ENCODE measurements around the gene ACSM3. TPM values are rescaled to one million over a fixed set of nuclear protein-coding genes. Genes with fewer than 3 reads are reported as not detected.

The ACSM3 gene
- total and polyA plus RNA-seq, 9 of the 15 experiments (the other 6 are each of a cell fraction or from before 2014, with no cell fraction given) = 112 to 420 (median 182) TPM

DNA sequence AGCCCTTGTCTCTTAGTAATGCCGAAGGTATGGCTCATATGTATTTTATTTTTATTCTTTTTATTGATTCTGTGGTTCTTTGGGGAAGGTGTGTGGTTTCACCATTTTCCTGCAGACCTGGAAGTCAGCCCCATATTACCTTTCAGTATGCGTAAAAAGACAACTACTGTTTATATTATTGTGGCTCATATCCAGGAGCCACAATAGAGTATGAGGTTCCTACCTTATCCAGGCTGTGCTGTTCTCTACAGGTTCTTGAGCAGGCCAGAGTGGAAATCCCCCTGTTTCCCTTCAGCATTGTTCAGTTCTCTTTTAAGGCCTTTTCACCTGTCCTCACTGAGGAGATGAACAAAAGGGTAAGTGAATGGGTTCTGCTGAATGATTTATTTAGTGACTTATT, 75.7 kb downstream of the ACSM3 start:
- no peaks in the 10 kb centered on the region for H3K79me2 ChIP-seq (ENCODE audit: control insufficient read depth, insufficient read depth, low read length)
- POLR2A ChIA-PET = no interaction called here
- FAIRE-seq = no peak
- no peaks in the 10 kb centered on the region for H4K20me1 ChIP-seq (replicated peaks; ENCODE audit: control insufficient read depth, insufficient read depth, low read length)
- H3K4me2 ChIP-seq (ENCODE audit: insufficient read depth, low read length) = no peak overlapping the region
- no peaks in the 10 kb centered on the region for H3K9me1 ChIP-seq (ENCODE audit: control insufficient read depth, insufficient read depth, low read length)
- TF ChIP-seq GABPA (tag; conservative IDR thresholded peaks at IDR 0.05; ENCODE audit: low read depth) (no peak), HNRNPL (IDR thresholded peaks at IDR 0.05; ENCODE audit: low read depth, low read length) (no peak), SMARCE1 (IDR thresholded peaks at IDR 0.05) (no peak), ZNF408 (CRISPR knock-in tag; IDR thresholded peaks at IDR 0.05; ENCODE audit: low read depth) (no peak), TEAD2 (tag; IDR thresholded peaks at IDR 0.05) (no peak), RBFOX2 (IDR thresholded peaks at IDR 0.05; ENCODE audit: low read depth, low read length) (no peak), CHCHD3 (CRISPR knock-in tag; IDR thresholded peaks at IDR 0.05) (no peak)
- TF ChIP-seq, protein P1, sequence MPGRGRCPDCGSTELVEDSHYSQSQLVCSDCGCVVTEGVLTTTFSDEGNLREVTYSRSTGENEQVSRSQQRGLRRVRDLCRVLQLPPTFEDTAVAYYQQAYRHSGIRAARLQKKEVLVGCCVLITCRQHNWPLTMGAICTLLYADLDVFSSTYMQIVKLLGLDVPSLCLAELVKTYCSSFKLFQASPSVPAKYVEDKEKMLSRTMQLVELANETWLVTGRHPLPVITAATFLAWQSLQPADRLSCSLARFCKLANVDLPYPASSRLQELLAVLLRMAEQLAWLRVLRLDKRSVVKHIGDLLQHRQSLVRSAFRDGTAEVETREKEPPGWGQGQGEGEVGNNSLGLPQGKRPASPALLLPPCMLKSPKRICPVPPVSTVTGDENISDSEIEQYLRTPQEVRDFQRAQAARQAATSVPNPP (IDR thresholded peaks at IDR 0.05; ENCODE audit: borderline replicate concordance, insufficient read depth, insufficient read length) = no peak
- TF ChIP-seq, protein P2, sequence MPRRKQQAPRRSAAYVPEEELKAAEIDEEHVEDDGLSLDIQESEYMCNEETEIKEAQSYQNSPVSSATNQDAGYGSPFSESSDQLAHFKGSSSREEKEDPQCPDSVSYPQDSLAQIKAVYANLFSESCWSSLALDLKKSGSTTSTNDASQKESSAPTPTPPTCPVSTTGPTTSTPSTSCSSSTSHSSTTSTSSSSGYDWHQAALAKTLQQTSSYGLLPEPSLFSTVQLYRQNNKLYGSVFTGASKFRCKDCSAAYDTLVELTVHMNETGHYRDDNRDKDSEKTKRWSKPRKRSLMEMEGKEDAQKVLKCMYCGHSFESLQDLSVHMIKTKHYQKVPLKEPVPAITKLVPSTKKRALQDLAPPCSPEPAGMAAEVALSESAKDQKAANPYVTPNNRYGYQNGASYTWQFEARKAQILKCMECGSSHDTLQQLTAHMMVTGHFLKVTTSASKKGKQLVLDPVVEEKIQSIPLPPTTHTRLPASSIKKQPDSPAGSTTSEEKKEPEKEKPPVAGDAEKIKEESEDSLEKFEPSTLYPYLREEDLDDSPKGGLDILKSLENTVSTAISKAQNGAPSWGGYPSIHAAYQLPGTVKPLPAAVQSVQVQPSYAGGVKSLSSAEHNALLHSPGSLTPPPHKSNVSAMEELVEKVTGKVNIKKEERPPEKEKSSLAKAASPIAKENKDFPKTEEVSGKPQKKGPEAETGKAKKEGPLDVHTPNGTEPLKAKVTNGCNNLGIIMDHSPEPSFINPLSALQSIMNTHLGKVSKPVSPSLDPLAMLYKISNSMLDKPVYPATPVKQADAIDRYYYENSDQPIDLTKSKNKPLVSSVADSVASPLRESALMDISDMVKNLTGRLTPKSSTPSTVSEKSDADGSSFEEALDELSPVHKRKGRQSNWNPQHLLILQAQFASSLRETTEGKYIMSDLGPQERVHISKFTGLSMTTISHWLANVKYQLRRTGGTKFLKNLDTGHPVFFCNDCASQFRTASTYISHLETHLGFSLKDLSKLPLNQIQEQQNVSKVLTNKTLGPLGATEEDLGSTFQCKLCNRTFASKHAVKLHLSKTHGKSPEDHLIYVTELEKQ (CRISPR knock-in tag; IDR thresholded peaks at IDR 0.05) = no peak
- TF ChIP-seq, protein P3, sequence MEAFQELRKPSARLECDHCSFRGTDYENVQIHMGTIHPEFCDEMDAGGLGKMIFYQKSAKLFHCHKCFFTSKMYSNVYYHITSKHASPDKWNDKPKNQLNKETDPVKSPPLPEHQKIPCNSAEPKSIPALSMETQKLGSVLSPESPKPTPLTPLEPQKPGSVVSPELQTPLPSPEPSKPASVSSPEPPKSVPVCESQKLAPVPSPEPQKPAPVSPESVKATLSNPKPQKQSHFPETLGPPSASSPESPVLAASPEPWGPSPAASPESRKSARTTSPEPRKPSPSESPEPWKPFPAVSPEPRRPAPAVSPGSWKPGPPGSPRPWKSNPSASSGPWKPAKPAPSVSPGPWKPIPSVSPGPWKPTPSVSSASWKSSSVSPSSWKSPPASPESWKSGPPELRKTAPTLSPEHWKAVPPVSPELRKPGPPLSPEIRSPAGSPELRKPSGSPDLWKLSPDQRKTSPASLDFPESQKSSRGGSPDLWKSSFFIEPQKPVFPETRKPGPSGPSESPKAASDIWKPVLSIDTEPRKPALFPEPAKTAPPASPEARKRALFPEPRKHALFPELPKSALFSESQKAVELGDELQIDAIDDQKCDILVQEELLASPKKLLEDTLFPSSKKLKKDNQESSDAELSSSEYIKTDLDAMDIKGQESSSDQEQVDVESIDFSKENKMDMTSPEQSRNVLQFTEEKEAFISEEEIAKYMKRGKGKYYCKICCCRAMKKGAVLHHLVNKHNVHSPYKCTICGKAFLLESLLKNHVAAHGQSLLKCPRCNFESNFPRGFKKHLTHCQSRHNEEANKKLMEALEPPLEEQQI (IDR thresholded peaks at IDR 0.05) = no peak
- TF ChIP-seq, protein P4, sequence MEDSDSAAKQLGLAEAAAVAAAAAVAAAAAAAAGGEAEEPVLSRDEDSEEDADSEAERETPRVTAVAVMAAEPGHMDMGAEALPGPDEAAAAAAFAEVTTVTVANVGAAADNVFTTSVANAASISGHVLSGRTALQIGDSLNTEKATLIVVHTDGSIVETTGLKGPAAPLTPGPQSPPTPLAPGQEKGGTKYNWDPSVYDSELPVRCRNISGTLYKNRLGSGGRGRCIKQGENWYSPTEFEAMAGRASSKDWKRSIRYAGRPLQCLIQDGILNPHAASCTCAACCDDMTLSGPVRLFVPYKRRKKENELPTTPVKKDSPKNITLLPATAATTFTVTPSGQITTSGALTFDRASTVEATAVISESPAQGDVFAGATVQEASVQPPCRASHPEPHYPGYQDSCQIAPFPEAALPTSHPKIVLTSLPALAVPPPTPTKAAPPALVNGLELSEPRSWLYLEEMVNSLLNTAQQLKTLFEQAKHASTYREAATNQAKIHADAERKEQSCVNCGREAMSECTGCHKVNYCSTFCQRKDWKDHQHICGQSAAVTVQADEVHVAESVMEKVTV (CRISPR knock-in tag; IDR thresholded peaks at IDR 0.05) = no peak
- in situ Hi-C loops (cut with MboI) = no loop called here
- peaks cover 74% of the 10 kb centered on the region for H3K36me3 ChIP-seq (ENCODE audit: control insufficient read depth, insufficient read depth, low read length)
- no peak for DNase-seq (ENCODE audit: extremely low read depth in 1 of 4, low spot score in 3 of 4)
- intact Hi-C loops (cut with micrococcal nuclease) = no loop called here
- no peak overlapping the region for H3K9ac ChIP-seq (ENCODE audit: insufficient read depth in 1 of 2, low read depth in 2 of 2, low read length in 2 of 2)
- no peak overlapping the region for H2AFZ ChIP-seq (ENCODE audit: low read depth, low read length)
- no peaks in the 10 kb centered on the region for H3K27me3 ChIP-seq (ENCODE audit: control insufficient read depth in 2 of 2, insufficient read depth in 2 of 2, low read length in 2 of 2)
- no peak overlapping the region for H3K27ac ChIP-seq (ENCODE audit: extremely low read depth, low read depth, low read length)
- H3K9me3 ChIP-seq (replicated peaks; ENCODE audit: control insufficient read depth, insufficient read depth, low read depth, low read length) = no peaks in the 10 kb centered on the region
- 88% methylated on average over 2 of the region's 2 CpGs for WGBS (ENCODE audit: insufficient coverage, low coverage, missing lambda C conversion rate)
- ATAC-seq = no peak
- BruUV-seq (replicated peaks) = no TSS peak
- CTCF ChIA-PET (ENCODE audit: low intra/inter-chr PET ratio) = no interaction called here
- H3K4me1 ChIP-seq (replicated peaks in 1 of 2; ENCODE audit: control insufficient read depth in 2 of 2, insufficient read depth in 2 of 2, low read length in 2 of 2) = no peaks in the 10 kb centered on the region
- no peak overlapping the region for H3K4me3 ChIP-seq

All from K562 (cell line).